Stimulated activated CD4-positive, alpha-beta T cell treated with anti-CD3 and anti-CD28 coated beads, Interleukin-1b, Interleukin-23, amount 100 ng/mL, for 24 hours (primary cell): ENCODE data around the gene PRSS58.

ENCODE experiments used
- DNase-seq, 4 experiments: peaks; one replicate each; pipeline ENCODE4 v3.0.0-alpha.2; 2020; ENCODE audit warnings: low read depth in 4 of 4, low spot score in 1 of 4

Gene PRSS58

GRCh38 chr7:142257958-142258357 lies at the start of gene PRSS58:
Gene PRSS58 (minus strand): TSS chr7:142258058. CDS start chr7:142257707, 351 bp downstream.
- no peak for DNase-seq

GRCh38 chr7:142307246-142307900 lies 49.5 kb upstream of the PRSS58 start:
- no peak for DNase-seq

DNA sequence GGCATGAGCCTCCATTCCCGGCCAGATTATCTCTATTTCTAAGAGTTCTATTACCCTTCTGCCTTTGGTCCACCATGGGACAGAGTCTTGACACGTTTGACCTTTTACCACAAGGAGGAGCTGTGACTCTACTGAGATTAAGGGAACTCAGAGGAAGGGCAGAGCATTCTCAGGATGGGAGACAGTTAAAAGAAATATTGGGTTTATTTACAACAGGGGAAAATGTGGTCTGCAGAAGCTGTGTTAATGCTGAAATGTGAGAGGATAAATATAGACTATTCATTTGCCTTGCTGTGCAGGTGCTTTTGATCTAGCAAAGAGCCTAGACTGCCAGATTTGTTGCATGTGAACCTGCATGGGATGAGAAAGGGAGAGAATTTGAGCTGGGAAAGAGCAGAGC lies 45.8 kb upstream of the PRSS58 start:
- no peak for DNase-seq

- DNase-seq = no peak
These were observed 44.2 kb upstream of the PRSS58 start for GRCh38 chr7:142301923-142302550.

DNA sequence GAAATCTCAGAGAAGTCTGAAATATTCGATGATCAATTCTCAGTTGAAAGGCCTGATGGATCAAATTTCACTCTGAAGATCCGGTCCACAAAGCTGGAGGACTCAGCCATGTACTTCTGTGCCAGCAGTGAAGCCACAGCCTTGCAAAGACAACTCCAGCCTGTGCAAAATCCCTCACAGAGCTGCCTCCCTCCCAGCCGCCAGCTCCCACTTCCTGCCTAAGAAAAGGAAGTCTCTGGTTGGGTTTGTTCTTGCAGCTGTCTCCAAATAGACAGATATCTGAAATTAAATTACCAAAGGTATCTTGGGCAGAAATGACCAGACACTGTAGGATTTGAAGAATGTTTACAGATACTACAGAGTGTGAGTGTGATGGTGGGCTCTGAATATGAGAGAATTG lies 43.4 kb upstream of the PRSS58 start:
- no peak for DNase-seq

DNA sequence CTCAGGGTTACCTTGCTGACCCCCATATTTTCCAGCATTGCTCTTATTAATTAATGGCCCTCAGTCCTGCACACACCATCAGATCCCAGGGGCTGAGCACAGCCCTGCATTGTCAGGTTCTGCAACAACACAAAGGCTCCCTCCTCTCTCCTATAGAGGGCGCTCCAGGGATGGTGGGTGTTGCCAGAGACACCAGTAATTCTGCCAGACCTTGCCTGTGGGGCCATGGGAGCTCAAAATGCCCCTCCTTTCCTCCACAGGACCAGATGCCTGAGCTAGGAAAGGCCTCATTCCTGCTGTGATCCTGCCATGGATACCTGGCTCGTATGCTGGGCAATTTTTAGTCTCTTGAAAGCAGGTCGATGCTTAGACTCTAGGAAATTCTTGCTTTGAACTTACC lies 42.8 kb upstream of the PRSS58 start:
- peak in 1 of 4 experiments; percentile 9 for DNase-seq

DNA sequence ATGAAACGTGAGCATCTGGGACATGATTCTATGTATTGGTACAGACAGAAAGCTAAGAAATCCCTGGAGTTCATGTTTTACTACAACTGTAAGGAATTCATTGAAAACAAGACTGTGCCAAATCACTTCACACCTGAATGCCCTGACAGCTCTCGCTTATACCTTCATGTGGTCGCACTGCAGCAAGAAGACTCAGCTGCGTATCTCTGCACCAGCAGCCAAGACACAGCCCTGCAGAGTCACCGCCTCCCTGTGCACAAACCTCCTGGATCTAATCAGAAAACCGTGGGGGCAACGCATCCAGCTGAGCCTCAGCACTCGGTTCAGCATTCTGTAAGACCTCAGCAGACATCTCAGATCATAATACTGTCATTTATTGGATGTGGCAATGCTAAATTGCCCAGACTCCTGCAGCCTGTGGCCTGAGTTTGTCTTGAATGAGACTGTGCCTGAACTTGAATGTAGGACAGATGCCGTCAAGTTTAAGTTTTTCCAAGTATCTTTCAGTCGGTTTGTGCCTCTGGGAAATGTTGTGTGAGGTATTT lies 41.5 kb upstream of the PRSS58 start:
- DNase-seq = no peak

DNA sequence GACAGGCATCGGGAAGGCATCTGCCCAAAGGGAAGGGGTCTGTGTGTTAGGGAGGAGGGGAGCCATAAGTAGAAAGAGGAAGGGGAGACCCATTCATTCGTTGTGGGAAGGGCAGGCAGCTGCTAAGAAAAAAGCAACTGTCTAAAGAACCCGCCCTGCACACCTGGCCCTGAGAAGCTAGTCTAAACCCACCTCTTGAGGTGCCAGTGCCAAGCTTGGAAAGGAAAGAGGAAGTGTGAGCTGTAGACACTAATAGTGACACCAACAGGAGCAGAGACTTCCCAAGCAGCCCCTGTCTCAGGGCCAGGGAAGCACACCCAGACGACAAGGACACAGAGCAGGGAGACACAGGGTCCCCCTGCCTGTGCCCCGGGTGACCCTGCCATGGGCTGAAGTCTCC lies 40.8 kb upstream of the PRSS58 start:
- no peak for DNase-seq

GRCh38 chr7:142298009-142298408 lies 40.2 kb upstream of the PRSS58 start:
- no peak for DNase-seq

DNA sequence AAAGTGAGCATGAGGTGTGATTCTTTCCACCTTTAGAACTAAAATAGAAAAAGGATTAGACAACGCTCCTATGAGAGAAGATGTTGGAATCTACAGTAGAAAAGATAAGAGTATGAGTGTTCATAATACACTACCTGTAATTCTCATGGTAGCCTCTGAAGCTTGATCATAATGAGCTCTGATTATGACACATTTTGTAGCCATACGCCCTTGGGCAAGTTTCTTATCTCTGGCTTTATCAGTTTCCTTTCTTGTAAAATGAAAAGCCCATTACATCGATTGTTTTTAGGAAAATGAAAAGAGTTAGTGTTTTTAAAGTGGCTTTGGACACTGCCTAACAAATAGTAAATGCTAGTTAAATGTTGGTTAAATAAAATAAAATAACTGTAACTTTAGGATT lies 22.4 kb upstream of the PRSS58 start:
- no peak for DNase-seq

GRCh38 chr7:142279601-142280000 lies 21.7 kb upstream of the PRSS58 start:
- no peak for DNase-seq

DNA sequence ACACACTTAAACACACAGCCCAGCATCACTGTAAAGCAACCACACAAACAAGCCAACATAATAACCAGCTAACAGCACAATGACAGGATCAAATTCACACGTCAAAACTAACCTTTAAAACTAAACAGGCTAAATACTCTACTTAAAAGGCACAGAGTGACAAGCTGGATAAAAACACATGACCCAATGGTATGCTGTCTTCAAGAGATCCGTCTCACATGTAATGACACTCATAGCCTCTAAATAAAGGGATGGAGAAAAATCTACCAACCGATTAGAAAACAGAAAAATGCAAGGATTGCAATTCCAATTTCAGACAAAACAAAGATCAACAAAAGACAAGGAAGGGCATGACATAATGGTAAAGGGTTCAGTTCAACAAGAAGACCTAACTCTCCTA lies 17.2 kb upstream of the PRSS58 start:
- no peak for DNase-seq

GRCh38 chr7:142272841-142273240 lies 15.0 kb upstream of the PRSS58 start:
- DNase-seq = no peak

DNA sequence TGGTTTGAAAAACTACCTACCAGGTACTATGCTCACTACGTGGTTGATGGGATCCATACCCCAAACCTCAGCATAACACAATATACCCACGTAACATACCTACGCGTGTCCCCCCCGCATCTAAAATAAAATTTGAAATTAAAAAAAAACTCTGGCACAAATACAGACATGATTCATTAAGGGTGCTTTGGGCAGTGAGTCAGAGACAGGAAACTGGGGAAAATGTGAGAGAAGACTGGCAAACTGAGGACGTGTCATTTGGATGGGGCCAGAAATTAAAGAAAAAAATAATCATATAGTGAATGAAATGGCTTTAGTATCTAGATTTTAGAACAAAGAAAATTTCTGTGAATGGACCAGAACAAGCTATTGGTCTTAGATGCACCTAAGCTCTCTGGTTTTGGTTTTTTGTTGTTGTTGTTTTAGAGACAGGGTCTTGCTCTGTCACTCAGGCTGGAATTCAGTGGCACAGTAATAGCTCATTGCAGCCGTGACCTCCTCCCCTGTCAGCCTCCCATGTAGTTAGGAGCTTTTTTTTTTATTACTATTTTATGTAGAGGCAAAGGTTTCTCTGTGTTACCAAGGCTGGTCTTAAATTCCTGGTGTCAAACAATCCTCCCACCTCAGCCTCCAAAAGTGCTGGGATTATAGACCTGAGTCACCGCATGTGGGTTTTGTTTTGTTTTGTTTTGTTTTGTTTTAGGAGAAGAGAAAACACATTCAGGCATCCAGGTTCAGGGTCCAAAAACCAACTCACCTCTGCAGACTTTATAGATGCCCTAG lies 5.9 kb upstream of the PRSS58 start:
- DNase-seq = no peak

DNA sequence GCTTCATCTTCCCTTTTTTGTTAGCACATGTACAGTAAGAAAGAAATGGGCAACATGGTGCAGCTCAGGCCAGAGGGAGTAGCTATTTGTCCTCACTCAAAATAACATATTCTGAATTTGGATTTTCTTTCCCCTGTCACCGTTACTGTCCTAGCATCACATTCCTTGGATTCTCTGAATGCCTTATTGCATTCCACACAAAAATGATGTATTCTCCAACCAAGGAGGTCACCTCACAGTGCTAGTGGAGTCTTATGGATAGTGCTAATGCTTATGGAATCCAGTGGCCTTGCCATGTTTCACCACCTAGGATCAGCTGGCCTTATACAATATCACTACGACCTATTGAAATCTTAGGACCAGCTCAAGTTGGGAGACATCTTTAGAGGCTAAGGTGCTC lies 7.2 kb downstream of the PRSS58 start:
- no peak for DNase-seq

DNA sequence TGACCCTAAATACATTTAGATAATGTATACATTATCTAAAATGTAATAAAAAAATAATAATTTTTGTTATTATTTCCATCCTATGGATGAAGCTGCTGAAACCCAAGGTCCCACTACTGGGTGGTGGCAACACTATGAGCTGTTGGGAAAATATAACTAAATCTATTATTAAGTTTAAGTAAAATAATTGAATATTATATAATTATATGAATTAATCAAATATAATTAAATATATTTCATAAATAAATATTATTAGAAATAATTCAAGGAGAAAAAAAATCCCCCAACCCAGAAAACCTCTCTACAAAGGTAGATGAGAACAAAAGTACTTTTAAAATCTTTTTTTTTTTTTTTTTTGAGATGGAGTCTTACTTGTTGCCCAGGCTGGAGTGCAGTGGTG lies 7.9 kb downstream of the PRSS58 start:
- no peak for DNase-seq

DNA sequence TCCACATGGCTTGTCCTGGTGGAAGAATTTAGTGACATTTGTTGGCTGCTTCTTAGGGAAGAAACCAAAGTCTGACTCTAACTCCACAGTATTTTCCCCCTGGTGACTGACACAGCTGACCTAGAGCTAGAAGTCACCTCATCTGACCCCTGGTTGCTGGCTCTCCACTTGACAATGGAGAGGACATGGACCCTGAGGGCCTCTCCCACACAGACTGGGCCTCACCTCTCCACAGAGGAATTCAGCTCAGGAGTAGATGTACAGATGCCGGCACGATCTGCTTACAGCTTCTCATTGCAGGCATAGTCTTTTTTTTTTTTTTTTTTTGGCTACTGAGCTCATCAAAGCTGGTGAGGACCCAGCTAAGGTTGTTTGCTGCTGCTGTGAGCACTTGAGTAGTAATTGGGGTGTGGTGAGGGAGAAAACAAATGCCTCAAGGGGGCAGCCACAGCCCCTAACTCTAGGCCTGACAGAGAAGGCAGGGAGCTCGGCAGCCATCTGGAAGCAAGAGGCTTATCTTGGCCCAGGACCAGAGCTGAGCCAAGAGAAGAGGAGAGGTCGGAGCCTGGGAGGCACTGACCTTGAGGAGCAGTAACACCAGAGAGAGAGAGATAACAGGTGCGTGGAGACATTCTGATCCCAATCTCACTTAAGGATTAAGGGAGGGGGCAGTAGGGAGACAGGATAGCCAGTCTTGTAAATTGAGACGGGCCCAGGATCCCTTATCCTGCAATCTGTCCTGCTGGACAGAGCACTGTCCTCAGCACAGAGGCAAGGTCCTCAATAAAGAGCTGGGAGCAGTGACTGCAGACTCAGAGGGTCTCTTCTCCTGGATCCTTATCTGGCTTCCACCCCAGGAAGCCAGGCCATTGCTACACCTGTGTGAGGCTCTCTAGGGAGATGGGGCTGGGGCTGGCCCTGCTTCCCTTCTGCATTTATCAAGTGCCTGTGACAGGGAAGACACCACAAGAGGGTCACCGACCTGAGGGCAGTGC lies 9.4 kb downstream of the PRSS58 start:
- DNase-seq = no peak

DNA sequence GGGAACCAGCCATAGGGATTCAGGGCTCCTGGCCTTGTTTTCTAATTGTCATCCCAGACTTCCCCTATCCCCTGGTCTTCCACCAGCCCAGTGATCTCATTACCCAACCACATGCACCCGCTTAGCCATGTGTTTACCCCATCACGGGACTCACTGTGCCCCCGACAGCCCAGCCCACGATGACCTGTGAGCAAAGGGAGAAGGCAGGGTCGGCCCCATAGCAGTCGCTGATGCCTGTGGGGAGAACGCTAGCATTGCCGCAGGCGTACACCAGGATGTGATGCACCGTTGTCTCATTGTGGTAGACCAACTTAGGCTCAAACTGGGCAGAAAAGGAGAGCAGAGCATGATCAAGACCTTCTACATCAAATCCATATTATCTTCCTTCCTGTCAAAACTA lies 14.0 kb downstream of the PRSS58 start:
- no peak for DNase-seq

DNA sequence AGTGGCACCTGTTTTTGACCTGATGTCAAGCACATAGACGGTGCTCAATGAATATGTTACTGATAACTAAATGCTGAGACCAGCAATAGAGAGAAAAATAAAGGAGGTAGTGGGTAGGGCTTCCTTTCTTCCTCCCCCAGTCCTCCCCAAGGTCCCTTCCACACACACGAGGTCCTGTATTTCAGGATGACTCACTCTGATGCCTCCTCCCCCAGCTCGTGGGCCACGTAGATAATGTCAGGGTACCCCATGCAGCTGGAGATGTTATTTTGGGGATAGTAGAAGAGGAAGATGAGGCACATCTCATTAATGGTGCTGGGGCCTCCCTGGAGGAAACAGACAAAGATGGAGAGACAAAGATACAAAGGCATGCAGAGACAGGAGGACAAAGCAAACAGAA lies 17.3 kb downstream of the PRSS58 start:
- DNase-seq = no peak

- DNase-seq = no peak
These were observed 26.1 kb downstream of the PRSS58 start for GRCh38 chr7:142231716-142232115.

GRCh38 chr7:142228537-142229104 lies 29.2 kb downstream of the PRSS58 start:
- DNase-seq = no peak
